HEK293 (cell line): Measurements from ENCODE around the gene CAPN7.

Source experiments
- CTCF ChIP-seq: fragments of 450-650 bp; formaldehyde crosslinking; IDR thresholded peaks from 2 replicates; pipeline ENCODE4 v1.5.1; 2016; ENCODE audit warnings: missing biosample characterization, missing genetic modification characterization
- GLIS1 ChIP-seq: fragments of 450-650 bp; formaldehyde crosslinking; IDR thresholded peaks from 2 replicates; pipeline ENCODE4 v1.5.1; 2016; ENCODE audit warnings: missing biosample characterization, missing genetic modification characterization
- HIC1 ChIP-seq: fragments of 450-650 bp; formaldehyde crosslinking; IDR thresholded peaks from 2 replicates; pipeline ENCODE4 v1.5.1; 2016; ENCODE audit warnings: missing biosample characterization, missing genetic modification characterization
- IKZF3 ChIP-seq: fragments of 450-650 bp; IDR thresholded peaks from 2 replicates; pipeline ENCODE4 v1.5.0; 2018; ENCODE audit warnings: missing biosample characterization, mild to moderate bottlenecking, missing genetic modification characterization, moderate library complexity
- KLF17 ChIP-seq: fragments of 450-650 bp; formaldehyde crosslinking; IDR thresholded peaks from 2 replicates; pipeline ENCODE4 v1.5.1; 2016; ENCODE audit warnings: missing biosample characterization, missing genetic modification characterization
- OVOL3 ChIP-seq: fragments of 450-650 bp; formaldehyde crosslinking; IDR thresholded peaks from 2 replicates; pipeline ENCODE4 v1.5.1; 2016; ENCODE audit warnings: missing biosample characterization, missing genetic modification characterization
- REPIN1 ChIP-seq: fragments of 450-650 bp; formaldehyde crosslinking; IDR thresholded peaks from 2 replicates; pipeline ENCODE4 v1.5.1; 2017; ENCODE audit warnings: missing biosample characterization, missing genetic modification characterization, low read depth
- SP7 ChIP-seq: fragments of 450-650 bp; formaldehyde crosslinking; IDR thresholded peaks from 2 replicates; pipeline ENCODE4 v1.5.1; 2016; ENCODE audit warnings: missing biosample characterization, missing genetic modification characterization
- TRIM28 ChIP-seq: IDR thresholded peaks from 2 replicates; pipeline ENCODE4 v1.6.1; 2011; ENCODE audit warnings: low read length, control low read depth, borderline replicate concordance
- ZBTB8A ChIP-seq: fragments of 450-650 bp; formaldehyde crosslinking; IDR thresholded peaks from 2 replicates; pipeline ENCODE4 v1.5.1; 2016; ENCODE audit warnings: missing biosample characterization, missing genetic modification characterization
- ZFP3 ChIP-seq: fragments of 450-650 bp; formaldehyde crosslinking; IDR thresholded peaks from 2 replicates; pipeline ENCODE4 v1.5.1; 2016; ENCODE audit warnings: low read depth, missing biosample characterization, missing genetic modification characterization
- ZNF10 ChIP-seq: fragments of 450-650 bp; formaldehyde crosslinking; IDR thresholded peaks from 2 replicates; pipeline ENCODE4 v1.5.1; 2017; ENCODE audit warnings: missing biosample characterization, missing genetic modification characterization
- ZNF174 ChIP-seq: fragments of 450-650 bp; formaldehyde crosslinking; IDR thresholded peaks from 2 replicates; pipeline ENCODE4 v1.5.0; 2017; ENCODE audit warnings: missing biosample characterization, mild to moderate bottlenecking, missing genetic modification characterization
- ZNF302 ChIP-seq: fragments of 450-650 bp; formaldehyde crosslinking; IDR thresholded peaks from 2 replicates; pipeline ENCODE4 v1.5.1; 2016; ENCODE audit warnings: missing biosample characterization, missing genetic modification characterization, low read depth
- ZNF311 ChIP-seq: fragments of 450-650 bp; formaldehyde crosslinking; IDR thresholded peaks from 2 replicates; pipeline ENCODE4 v1.5.1; 2017; ENCODE audit warnings: missing biosample characterization, missing genetic modification characterization, borderline replicate concordance
- ZNF514 ChIP-seq: fragments of 450-650 bp; formaldehyde crosslinking; IDR thresholded peaks from 2 replicates; pipeline ENCODE4 v1.5.1; 2016; ENCODE audit warnings: missing biosample characterization, missing genetic modification characterization
- ZNF521 ChIP-seq: fragments of 450-650 bp; formaldehyde crosslinking; IDR thresholded peaks from 2 replicates; pipeline ENCODE4 v1.5.1; 2017; ENCODE audit warnings: missing biosample characterization, mild to moderate bottlenecking, missing genetic modification characterization
- ZNF529 ChIP-seq: fragments of 450-650 bp; formaldehyde crosslinking; IDR thresholded peaks from 2 replicates; pipeline ENCODE4 v1.5.1; 2017; ENCODE audit warnings: missing genetic modification characterization, missing biosample characterization; ENCODE audit not compliant: insufficient replicate concordance
- ZNF548 ChIP-seq: fragments of 450-650 bp; formaldehyde crosslinking; IDR thresholded peaks from 2 replicates; pipeline ENCODE4 v1.5.1; 2016; ENCODE audit warnings: missing biosample characterization, missing genetic modification characterization
- ZNF571 ChIP-seq: fragments of 450-650 bp; formaldehyde crosslinking; IDR thresholded peaks from 2 replicates; pipeline ENCODE4 v1.5.0; 2017; ENCODE audit warnings: missing biosample characterization, missing genetic modification characterization
- ZNF629 ChIP-seq: fragments of 450-650 bp; formaldehyde crosslinking; IDR thresholded peaks from 2 replicates; pipeline ENCODE4 v1.5.1; 2017; ENCODE audit warnings: missing biosample characterization, missing genetic modification characterization
- ZNF654 ChIP-seq: fragments of 450-650 bp; formaldehyde crosslinking; IDR thresholded peaks from 2 replicates; pipeline ENCODE4 v1.5.1; 2016; ENCODE audit warnings: low read depth, missing biosample characterization, missing genetic modification characterization
- ZNF692 ChIP-seq: fragments of 450-650 bp; formaldehyde crosslinking; IDR thresholded peaks from 2 replicates; pipeline ENCODE4 v1.5.1; 2016; ENCODE audit warnings: missing biosample characterization, missing genetic modification characterization
- ZNF704 ChIP-seq: fragments of 450-650 bp; formaldehyde crosslinking; IDR thresholded peaks from 2 replicates; pipeline ENCODE4 v1.5.1; 2016; ENCODE audit warnings: missing biosample characterization, missing genetic modification characterization
- ZNF76 ChIP-seq: fragments of 450-650 bp; formaldehyde crosslinking; IDR thresholded peaks from 2 replicates; pipeline ENCODE4; 2016; ENCODE audit warnings: low read depth, missing biosample characterization, missing genetic modification characterization, borderline replicate concordance
- ZNF768 ChIP-seq: fragments of 450-650 bp; formaldehyde crosslinking; IDR thresholded peaks from 2 replicates; pipeline ENCODE4 v1.5.1; 2018; ENCODE audit warnings: missing biosample characterization, mild to moderate bottlenecking, missing genetic modification characterization
- ZNF837 ChIP-seq: fragments of 450-650 bp; formaldehyde crosslinking; IDR thresholded peaks from 2 replicates; pipeline ENCODE4 v1.5.1; 2016; ENCODE audit warnings: missing biosample characterization, missing genetic modification characterization
- ZNF843 ChIP-seq: fragments of 450-650 bp; formaldehyde crosslinking; IDR thresholded peaks from 2 replicates; pipeline ENCODE4 v1.5.1; 2016; ENCODE audit warnings: missing biosample characterization, missing genetic modification characterization
- TF ChIP-seq, protein P1 (sequence below): fragments of 450-650 bp; formaldehyde crosslinking; IDR thresholded peaks from 2 replicates; pipeline ENCODE4 v1.5.1; 2016; ENCODE audit warnings: missing biosample characterization, missing genetic modification characterization
- TF ChIP-seq, protein P2 (sequence below): fragments of 450-650 bp; IDR thresholded peaks from 2 replicates; pipeline ENCODE4 v1.5.1; 2018; ENCODE audit warnings: missing biosample characterization, mild to moderate bottlenecking, missing genetic modification characterization

CAPN7 gene

GRCh38 chr3:15206662-15207576, 873 bp downstream of the CAPN7 start (continued):
- TF ChIP-seq REPIN1 (tag by site-specific recombination) (no peak), ZNF548 (tag by site-specific recombination) (no peak), CTCF (tag by site-specific recombination) (no peak), ZNF692 (tag by site-specific recombination) (no peak), ZNF521 (tag by site-specific recombination) (no peak), KLF17 (tag by site-specific recombination) (no peak), ZNF10 (tag by site-specific recombination) (no peak), ZNF654 (tag by site-specific recombination) (no peak), ZNF704 (tag by site-specific recombination) (no peak), HIC1 (tag by site-specific recombination) (no peak), ZNF174 (no peak), ZNF571 (tag by site-specific recombination) (no peak), IKZF3 (tag by site-specific recombination) (no peak), ZNF837 (tag by site-specific recombination) (no peak), ZNF629 (tag by site-specific recombination) (peak; percentile 30; the same call in 1 of the 2 replicates), ZNF529 (tag by site-specific recombination) (no peak), ZNF302 (no peak), ZNF768 (no peak), ZBTB8A (tag by site-specific recombination) (no peak), OVOL3 (no peak), GLIS1 (no peak), ZNF514 (no peak), ZNF843 (tag by site-specific recombination) (no peak), ZNF76 (tag by site-specific recombination) (no peak), ZFP3 (tag by site-specific recombination) (no peak), ZNF311 (tag by site-specific recombination) (no peak), SP7 (no peak), TRIM28 (no peak)
- TF ChIP-seq, protein P1, sequence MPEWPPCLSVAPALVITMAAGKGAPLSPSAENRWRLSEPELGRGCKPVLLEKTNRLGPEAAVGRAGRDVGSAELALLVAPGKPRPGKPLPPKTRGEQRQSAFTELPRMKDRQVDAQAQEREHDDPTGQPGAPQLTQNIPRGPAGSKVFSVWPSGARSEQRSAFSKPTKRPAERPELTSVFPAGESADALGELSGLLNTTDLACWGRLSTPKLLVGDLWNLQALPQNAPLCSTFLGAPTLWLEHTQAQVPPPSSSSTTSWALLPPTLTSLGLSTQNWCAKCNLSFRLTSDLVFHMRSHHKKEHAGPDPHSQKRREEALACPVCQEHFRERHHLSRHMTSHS (tag by site-specific recombination) = no peak
- TF ChIP-seq, protein P2, sequence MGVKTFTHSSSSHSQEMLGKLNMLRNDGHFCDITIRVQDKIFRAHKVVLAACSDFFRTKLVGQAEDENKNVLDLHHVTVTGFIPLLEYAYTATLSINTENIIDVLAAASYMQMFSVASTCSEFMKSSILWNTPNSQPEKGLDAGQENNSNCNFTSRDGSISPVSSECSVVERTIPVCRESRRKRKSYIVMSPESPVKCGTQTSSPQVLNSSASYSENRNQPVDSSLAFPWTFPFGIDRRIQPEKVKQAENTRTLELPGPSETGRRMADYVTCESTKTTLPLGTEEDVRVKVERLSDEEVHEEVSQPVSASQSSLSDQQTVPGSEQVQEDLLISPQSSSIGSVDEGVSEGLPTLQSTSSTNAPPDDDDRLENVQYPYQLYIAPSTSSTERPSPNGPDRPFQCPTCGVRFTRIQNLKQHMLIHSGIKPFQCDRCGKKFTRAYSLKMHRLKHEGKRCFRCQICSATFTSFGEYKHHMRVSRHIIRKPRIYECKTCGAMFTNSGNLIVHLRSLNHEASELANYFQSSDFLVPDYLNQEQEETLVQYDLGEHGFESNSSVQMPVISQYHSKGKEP = no peak
